Epithelial cell of proximal tubule (primary cell): Measurements from ENCODE around the gene NOL12. TPM values are rescaled to one million over a fixed set of nuclear protein-coding genes. Genes with fewer than 3 reads are reported as not detected.
"Not testable (repeated sequence)": the region's sequence is repeated elsewhere in the genome, so short reads cannot be mapped to it uniquely, and the experiment has no call there.

Experiments used
- DNase-seq: peaks from one replicate; pipeline ENCODE4 v3.0.0-alpha.2; 2011; ENCODE audit warnings: low read depth
- H3K4me3 ChIP-seq: 2 replicates; pipeline ENCODE4 v1.5.1; 2011; ENCODE audit warnings: low read depth, mild to moderate bottlenecking, low read length
- total RNA-seq: library from RNA; depleted of rRNA; stranded (reverse); fragments of >200 nt; gene quantifications from 2 replicates; pipeline ENCODE4 v1.2.3, GENCODE V29; 2015
- TF ChIP-seq, protein P1 (sequence below): conservative IDR thresholded peaks from 2 replicates; pipeline ENCODE4 v1.5.1; 2012; ENCODE audit warnings: low read depth, mild to moderate bottlenecking, low read length

NOL12 gene
- total RNA-seq, 1 donor from 2014 or later: 18.2 TPM

DNA sequence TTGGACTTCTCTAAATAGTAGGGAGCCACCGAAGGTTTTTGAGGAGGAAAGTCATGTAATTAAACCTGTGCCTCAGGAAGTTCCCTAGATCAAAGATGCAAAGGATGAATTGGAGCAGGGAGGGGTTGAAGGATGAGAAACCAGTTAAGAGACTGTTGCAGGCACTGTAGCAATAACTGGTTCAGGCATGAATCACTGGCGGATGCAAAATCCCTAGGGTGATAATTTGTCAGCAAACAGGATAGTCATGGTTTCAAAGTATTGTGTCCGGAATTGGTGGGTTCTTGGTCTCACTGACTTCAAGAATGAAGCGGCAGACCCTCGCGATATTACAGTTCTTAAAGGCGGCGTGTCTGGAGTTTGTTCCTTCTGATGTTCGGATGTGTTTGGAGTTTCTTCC, 30.6 kb downstream of the NOL12 start:
- no peak for DNase-seq
- TF ChIP-seq, protein P1, sequence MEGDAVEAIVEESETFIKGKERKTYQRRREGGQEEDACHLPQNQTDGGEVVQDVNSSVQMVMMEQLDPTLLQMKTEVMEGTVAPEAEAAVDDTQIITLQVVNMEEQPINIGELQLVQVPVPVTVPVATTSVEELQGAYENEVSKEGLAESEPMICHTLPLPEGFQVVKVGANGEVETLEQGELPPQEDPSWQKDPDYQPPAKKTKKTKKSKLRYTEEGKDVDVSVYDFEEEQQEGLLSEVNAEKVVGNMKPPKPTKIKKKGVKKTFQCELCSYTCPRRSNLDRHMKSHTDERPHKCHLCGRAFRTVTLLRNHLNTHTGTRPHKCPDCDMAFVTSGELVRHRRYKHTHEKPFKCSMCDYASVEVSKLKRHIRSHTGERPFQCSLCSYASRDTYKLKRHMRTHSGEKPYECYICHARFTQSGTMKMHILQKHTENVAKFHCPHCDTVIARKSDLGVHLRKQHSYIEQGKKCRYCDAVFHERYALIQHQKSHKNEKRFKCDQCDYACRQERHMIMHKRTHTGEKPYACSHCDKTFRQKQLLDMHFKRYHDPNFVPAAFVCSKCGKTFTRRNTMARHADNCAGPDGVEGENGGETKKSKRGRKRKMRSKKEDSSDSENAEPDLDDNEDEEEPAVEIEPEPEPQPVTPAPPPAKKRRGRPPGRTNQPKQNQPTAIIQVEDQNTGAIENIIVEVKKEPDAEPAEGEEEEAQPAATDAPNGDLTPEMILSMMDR: no peak
- no peak overlapping the region for H3K4me3 ChIP-seq

DNA sequence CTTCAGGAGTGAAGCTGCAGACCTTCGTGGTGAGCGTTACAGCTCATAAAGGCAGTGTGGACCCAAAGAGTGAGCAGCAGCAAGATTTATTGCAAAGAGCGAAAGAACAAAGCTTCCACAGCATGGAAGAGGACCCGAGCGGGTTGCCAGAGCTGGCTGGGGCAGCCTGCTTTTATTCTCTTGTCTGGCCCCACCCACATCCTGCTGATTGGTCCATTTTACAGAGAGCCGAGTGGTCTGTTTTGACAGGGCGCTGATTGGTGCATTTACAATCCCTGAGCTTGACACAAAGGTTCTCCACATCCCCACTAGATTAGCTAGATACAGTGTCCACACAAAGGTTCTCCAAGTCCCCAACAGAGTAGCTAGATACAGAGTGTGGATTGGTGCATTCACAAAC, 31.1 kb downstream of the NOL12 start:
- H3K4me3 ChIP-seq, DNase-seq: not testable (repeated sequence)

DNA sequence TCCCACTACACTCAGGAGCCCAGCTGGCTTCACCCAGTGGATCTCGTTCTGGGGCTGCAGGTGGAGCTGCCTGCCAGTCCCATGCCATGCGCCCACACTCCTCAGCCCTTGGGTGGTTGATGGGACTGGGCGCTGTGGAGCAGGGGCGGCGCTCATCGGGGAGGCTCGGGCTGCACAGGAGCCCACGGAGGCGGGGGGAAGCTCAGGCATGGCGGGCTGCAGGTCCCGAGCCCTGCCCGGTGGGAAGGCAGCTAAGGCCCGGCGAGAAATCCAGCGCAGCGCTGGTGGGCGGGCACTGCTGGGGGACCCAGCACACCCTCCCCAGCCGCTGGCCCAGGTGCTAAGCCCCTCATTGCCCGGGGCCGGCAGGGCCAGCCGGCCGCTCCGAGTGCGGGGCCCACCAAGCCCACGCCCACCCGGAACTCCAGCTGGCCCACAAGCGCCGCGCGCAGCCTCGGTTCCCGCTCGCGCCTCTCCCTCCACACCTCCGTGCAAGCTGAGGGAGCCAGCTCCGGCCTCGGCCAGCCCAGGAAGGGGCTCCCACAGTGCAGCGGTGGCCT, 31.7 kb downstream of the NOL12 start:
- not testable (repeated sequence) for H3K4me3 ChIP-seq, DNase-seq

DNA sequence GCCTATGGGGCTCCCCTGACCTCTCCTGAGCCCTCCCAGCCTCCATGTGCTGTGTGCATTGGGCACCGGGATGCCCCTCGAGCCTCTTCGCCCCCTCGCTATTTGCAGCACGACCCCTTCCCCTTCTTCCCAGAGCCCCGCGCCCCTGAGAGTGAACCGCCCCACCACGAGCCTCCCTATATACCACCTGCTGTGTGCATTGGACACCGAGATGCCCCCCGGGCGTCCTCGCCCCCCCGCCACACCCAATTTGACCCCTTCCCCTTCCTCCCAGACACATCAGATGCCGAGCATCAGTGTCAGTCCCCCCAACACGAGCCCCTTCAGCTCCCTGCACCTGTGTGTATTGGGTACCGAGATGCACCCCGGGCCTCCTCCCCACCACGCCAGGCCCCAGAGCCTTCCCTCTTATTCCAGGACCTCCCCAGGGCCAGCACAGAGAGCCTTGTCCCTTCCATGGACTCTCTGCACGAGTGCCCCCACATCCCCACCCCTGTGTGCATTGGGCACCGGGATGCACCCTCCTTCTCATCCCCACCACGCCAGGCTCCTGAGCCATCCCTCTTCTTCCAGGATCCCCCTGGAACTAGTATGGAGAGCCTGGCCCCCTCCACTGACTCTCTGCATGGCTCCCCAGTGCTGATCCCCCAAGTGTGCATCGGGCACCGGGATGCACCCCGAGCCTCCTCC, 39.6 kb downstream of the NOL12 start:
- H3K4me3 ChIP-seq: no peak overlapping the region
- DNase-seq: no peak
- TF ChIP-seq, protein P1: no peak

DNA sequence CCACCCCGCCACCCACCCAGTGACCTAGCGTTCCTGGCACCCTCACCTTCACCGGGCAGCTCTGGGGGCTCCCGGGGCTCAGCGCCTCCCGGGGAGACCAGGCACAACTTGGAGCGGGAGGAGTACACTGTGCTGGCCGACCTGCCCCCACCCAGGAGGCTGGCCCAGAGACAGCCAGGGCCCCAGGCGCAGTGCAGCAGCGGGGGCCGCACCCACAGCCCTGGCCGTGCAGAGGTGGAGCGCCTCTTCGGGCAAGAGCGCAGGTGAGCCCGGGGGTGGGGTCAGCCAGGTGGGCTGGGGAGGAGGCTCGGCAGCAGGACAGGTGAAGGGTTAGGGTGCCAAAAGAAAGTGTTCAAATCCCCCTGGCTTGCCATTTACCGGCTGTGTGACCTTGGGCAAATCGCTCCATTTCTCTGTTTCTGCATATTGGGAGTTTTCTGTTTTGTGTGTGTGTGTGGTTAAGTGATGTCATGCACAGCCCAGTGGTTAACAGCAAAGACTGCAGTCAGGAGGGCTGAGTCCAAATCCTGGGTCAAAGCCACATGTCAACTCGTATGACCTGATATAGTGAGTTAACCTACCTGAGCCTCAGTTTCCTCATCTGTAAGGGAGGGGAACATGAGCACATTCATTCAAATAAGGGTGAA, 40.2 kb downstream of the NOL12 start:
- TF ChIP-seq, protein P1: peak; percentile 43
- DNase-seq: no peak
- no peak overlapping the region for H3K4me3 ChIP-seq

DNA sequence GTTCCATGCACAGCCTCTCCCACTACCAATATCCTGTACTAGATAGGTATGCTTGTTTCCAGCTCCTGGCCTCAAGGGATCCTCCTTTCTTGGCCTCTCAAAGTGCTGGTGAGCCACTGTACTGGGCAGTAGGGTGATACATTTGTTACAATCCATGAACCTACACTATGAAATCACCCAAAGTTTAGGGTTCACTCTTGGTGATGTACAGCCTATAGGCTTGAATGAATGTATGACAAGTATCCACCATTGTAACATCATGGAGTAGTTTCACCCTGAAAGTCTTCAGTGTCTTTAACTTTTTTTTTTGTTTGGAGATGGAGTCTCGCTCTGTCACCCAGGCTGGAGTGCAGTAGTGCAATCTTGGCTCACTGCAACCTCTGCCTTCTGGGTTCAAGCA, 42.5 kb downstream of the NOL12 start:
- no peak overlapping the region for H3K4me3 ChIP-seq
- TF ChIP-seq, protein P1: no peak
- no peak for DNase-seq

DNA sequence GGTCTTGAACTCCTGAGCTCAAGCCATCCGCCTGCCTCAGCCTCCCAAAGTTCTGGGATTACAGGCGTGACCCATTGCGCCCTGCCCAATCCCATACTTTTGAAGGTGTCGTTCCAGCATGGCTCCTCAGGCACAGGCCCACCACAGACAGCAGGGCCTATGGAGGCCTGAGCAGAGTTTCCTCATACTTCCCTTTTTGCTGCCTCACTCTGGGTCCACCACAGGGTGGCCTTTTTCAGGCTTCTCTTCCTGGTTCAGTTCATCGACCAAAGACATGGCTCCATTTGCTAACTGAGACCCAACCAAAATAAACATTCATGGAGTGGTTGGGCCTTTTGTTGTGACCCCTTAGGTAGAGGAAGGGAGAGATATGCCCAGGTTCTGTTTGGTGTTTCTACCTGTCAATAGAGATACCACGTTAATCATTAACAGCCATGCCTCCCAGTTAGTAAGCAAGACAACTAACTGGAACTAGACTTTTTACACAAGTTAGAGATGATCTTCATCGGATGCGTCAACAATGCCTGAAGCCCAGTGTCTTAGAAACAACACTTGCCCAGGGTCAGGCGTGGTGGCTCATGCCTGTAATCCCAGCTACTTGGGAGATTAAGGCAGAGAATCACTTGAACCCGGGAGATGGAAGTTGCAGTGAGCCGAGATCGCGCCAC, 45.8 kb downstream of the NOL12 start:
- no peak for DNase-seq
- no peak overlapping the region for H3K4me3 ChIP-seq

More for the DNA sequence above, 45.8 kb downstream of the NOL12 start:
- TF ChIP-seq, protein P1: peak; percentile 41
